Mammary epithelial cell (primary cell): Measurements from ENCODE around the gene STARD7.

Experiments used
- CTCF ChIP-seq, 2 donors: IDR thresholded peaks in 1 of 2; conservative IDR thresholded peaks in 1 of 2; 2 replicates each; pipeline ENCODE4 v1.5.1; 2011 to 2012; ENCODE audit warnings: inconsistent platforms in 2 of 2, low read length in 2 of 2, mild to moderate bottlenecking in 2 of 2, control low read depth in 1 of 2, low read depth in 1 of 2; ENCODE audit not compliant: insufficient read depth in 1 of 2; ENCODE audit errors: extremely low read depth in 1 of 2
- EZH2 ChIP-seq: IDR thresholded peaks from 2 replicates; pipeline ENCODE4 v1.6.1; 2012; ENCODE audit warnings: low read length, inconsistent platforms, borderline replicate concordance

GRCh38 chr2:96233436-96233835, 24.8 kb upstream of the STARD7 start:
- no peak for TF ChIP-seq EZH2
- TF ChIP-seq CTCF (conservative IDR thresholded peaks at IDR 0.05 in 1 of 2, IDR thresholded peaks at IDR 0.05 in 1 of 2; ENCODE audit: extremely low read depth in 1 of 2, insufficient read depth in 1 of 2, low read depth in 1 of 2, low read length in 2 of 2): no peak
